Fibroblast of pulmonary artery (primary cell): Measurements from ENCODE around the gene TNKS1BP1.
"Not testable (repeated sequence)": the region's sequence is repeated elsewhere in the genome, so short reads cannot be mapped to it uniquely, and the experiment has no call there.

ENCODE experiments used
- DNase-seq: peaks from one replicate; pipeline ENCODE4 v3.0.0-alpha.2; 2010; ENCODE audit warnings: low read depth
- H3K4me3 ChIP-seq: replicated peaks from 2 replicates; pipeline ENCODE4 v1.5.1; 2011; ENCODE audit warnings: low read depth, mild to moderate bottlenecking, control low read depth, low read length, moderate library complexity
- CTCF ChIP-seq: IDR thresholded peaks from 2 replicates; pipeline ENCODE4 v1.5.1; 2011; ENCODE audit warnings: mild to moderate bottlenecking, control low read depth, low read length, inconsistent platforms; ENCODE audit errors: missing control alignments

TNKS1BP1 gene

DNA sequence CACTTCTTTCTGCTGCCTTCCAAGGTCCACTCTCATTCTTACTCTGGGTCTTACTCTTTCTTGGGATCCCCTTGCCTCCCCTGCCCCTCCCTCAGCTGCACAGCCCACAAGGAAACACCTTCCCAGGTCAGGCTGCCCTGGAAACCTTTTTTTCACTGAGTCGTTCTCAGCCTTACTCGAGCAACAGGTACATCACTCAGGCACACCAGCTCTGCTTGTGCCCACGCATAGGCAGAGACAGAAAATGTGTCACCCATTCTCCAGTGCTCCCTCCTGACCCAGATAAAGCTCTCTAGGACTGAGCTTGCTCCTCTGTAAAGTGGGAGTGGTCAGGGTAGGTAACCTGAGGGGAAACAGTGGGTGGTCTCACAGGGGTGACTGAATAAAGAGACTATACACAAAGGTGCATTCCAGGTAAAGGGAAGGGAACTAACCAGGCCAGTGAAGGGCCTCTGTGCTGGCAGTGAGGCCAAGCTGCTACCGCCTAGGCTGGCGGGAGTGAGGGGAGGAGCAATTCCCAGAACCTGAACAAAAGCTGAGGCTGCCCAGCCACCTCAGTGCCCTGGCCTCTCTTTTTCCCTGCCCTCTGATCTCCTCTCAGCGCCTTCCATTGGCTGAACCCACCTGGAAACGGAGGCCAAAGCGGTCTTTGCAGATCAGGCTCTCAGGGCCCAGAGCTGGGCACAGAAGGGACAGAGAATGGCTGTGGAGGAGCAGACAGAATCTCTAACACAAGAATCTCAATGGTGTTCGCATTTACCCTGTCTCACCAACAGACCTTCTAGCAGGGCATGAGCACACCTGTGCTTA is 40.3 kb upstream of the TNKS1BP1 start:
- DNase-seq = no peak
- TF ChIP-seq CTCF = no peak
- no peak overlapping the region for H3K4me3 ChIP-seq

DNA sequence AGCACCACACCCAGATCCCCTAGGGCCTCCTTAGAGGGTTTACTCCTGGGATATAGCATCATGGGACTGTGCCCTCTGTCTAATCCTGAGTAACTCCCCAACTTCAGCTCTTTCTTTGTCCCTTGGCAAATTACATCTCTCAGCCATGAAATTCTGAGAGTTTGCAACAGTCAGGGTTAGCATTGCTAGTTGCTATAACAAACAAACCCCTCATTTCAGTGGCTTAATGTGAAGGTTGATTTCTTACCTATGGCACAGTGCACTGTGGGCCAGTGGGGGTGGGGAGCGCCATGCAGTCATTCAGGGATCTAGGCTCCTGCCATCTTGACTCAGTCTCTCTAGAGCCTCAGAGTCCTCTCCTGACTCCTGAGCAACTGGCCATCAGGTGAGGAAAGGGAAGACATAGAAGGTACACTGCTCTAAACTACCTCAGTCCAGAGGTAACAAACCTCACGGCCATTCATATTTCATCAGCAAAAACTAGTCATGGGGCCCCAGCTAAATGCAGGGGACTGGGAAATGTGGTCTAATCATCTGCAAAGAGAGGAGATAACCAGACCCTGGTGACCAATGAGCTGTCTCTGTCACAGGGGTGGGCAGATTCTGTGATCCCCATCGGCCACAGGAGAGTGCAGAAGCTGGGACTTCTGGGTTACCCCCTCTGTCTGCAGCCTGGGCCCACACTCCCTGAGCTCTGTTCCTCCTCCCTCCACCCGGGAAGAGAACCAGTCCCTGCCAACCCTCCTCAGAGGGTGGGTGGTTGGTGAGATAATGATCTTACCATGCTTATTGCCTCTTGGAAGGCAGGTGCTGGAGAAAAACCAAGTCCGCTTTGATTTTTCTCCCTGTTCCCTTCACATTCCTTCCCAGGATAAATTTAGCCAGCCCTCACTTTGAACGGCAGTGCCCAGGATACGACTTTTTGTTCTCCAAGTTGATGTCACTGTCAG is 38.7 kb upstream of the TNKS1BP1 start:
- no peak for TF ChIP-seq CTCF
- no peak overlapping the region for H3K4me3 ChIP-seq
- no peak for DNase-seq

GRCh38 chr11:57361926-57362325 is 37.2 kb upstream of the TNKS1BP1 start:
- H3K4me3 ChIP-seq = no peak overlapping the region
- TF ChIP-seq CTCF = no peak
- DNase-seq = no peak

- DNase-seq, H3K4me3 ChIP-seq: not testable (repeated sequence)
Observed at GRCh38 chr11:57361420-57361819, 36.7 kb upstream of the TNKS1BP1 start.

- no peak overlapping the region for H3K4me3 ChIP-seq
- no peak for DNase-seq
- no peak for TF ChIP-seq CTCF
Observed at GRCh38 chr11:57360991-57361390, 36.2 kb upstream of the TNKS1BP1 start.

DNA sequence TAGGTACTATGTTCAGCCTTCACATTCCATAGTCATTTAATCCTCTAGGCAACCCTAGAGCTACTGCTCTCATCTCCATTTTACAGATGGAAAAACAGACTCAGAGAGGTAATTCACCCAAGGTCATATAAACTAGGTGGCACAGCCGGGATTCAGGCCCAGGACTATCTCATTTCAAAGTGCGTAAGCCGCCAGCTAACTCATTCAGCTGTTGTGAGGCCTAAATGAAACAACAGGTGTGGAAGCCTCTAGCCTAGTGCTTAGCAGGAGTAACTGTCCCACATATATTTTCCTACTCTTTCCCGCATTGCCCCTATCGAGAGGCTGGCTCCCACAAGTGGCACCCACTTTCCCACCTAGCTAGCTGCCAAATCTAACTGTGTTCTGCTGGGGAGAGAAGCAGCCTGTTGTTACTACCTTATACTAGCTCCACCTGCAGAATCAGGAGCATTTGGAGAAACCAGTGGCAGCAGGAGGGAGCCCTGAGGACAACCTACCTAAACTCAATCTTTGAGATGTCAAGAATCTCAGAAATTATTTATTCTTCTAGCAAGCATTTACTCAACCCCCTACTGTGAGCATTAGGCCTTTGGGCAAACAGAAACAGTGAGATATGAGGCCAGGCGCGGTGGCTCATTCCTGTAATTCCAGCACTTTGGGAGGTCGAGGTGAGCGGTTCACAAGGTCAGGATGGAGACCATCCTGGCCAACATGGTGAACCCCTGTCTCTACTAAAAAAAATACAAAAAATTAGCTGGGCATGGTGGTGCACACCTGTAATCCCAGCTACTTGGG is 35.3 kb upstream of the TNKS1BP1 start:
- no peak overlapping the region for H3K4me3 ChIP-seq
- no peak for TF ChIP-seq CTCF
- DNase-seq = no peak

DNA sequence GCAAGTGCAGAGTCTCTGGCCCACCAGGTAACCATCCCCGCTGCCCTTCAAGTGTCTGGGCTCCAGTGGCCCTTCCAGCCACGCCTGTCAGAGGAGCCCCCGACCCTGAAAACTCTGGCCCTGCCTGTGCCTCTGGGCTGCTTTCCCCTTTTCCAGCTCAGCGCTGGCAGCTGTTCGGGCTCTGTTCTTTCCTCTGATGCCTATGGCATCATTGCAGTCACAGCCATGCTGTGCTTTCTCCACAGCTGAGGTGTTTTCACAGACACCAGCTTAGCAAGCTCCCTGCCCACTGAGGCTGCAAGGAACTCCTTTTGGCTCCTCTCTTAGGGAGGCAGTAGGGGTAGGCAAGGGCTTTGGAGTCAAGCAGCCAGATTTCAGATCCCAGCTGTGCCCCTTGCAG is 34.6 kb upstream of the TNKS1BP1 start:
- H3K4me3 ChIP-seq = no peak overlapping the region
- no peak for TF ChIP-seq CTCF
- no peak for DNase-seq
